ENCODE measurements around the gene NBPF20. TPM values are rescaled to one million over a fixed set of nuclear protein-coding genes. Genes with fewer than 3 reads are reported as not detected.
"Not testable (repeated sequence)": the region's sequence is repeated elsewhere in the genome, so short reads cannot be mapped to it uniquely, and the experiment has no call there.

NBPF20 gene
- total RNA-seq, 4 donors from 2014 or later = 1.9 to 4.5 (median 2.4) TPM

DNA sequence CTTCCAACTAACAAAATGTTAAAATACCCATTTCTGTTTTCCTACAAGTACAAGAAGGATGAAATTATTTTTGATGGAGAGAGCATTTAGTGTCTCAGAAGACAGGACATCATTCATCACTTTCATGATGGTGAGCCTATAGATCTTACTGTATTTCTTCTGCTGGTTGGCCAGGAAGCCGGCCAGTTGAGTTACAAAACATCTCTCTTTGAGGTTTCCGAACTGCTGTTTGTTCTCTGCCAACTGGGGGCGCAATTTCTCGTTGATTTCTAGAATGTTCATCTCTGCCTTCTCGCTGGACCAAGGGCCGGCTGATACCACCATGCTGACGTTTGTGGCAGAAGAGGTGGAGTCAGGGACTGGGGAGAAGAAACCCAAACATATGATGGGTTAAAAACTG is 20.5 kb downstream of the NBPF20 start:
- H3K27me3 ChIP-seq; H3K9me3 ChIP-seq; DNase-seq; H3K4me1 ChIP-seq; H3K36me3 ChIP-seq; H3K4me3 ChIP-seq (replicated peaks in 1 of 3); intact Hi-C loops (cut with DNase I); H3K27ac ChIP-seq: not testable (repeated sequence)
- WGBS, 2 donors = 31 to 37% methylated on average over 4 to 6 of the region's 7 CpGs

DNA sequence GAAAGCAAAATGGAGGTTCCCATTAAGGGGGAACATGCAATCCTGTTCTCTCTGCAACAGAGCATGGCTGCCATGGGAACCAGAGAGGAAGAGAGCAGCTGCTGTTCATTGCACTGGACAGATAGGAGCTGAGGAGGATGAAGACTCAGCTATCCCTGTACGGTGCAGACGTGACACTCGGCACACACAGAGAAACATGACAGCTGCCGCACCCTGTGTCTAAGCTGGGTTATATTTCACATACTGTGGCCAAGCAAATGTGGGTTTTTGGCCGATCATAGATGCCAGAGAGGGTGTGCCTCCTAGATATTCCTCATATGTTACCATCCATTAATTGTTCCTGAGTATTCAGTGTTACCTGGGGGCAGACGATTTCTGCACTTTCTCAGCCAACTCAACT is 24.7 kb downstream of the NBPF20 start:
- H3K9me3 ChIP-seq; intact Hi-C loops (cut with DNase I); H3K4me3 ChIP-seq (replicated peaks in 1 of 3); H3K4me1 ChIP-seq; DNase-seq; H3K27me3 ChIP-seq; H3K27ac ChIP-seq; H3K36me3 ChIP-seq: not testable (repeated sequence)
- WGBS, 2 donors = 86 to 100% methylated on average over 6 of the region's 6 CpGs

Small RNAs within 50 kb of the gene (small RNA-seq; reads per million reads assigned to genes)
- gene RF00003 = not detected

Other genes with a start within 250 kb of the NBPF20 start
- not detected for gene PPIAL4D, start 183.4 kb downstream of the NBPF20 start, total RNA-seq
- 10 to 100 TPM; 23.1 to 41.8 (median 32.7) TPM for gene GPR89A, start 182.4 kb upstream of the NBPF20 start, total RNA-seq